NT2/D1 (cell line): ENCODE results near the gene CCR1.

Source experiments
- DNase-seq: peaks from one replicate; pipeline ENCODE4 v3.0.0-alpha.2; 2011; ENCODE audit warnings: low read depth, low spot score
- H3K27me3 ChIP-seq: 2 replicates; pipeline ENCODE4 v1.6.0; 2011; ENCODE audit warnings: mild to moderate bottlenecking; ENCODE audit not compliant: insufficient read length, insufficient read depth
- H3K36me3 ChIP-seq: 2 replicates; pipeline ENCODE4 v1.6.1; 2011; ENCODE audit warnings: mild to moderate bottlenecking, low read length, mixed read lengths; ENCODE audit not compliant: insufficient read depth, insufficient read length
- H3K4me1 ChIP-seq: 2 replicates; pipeline ENCODE4 v1.5.1; 2011; ENCODE audit not compliant: insufficient read depth, insufficient read length
- H3K4me3 ChIP-seq: 2 replicates; pipeline ENCODE4 v1.5.1; 2011; ENCODE audit warnings: low read depth; ENCODE audit not compliant: insufficient read length
- H3K9ac ChIP-seq: 2 replicates; pipeline ENCODE4 v1.6.0; 2011; ENCODE audit warnings: low read depth; ENCODE audit not compliant: insufficient read length
- H3K9me3 ChIP-seq: 2 replicates; pipeline ENCODE4 v1.5.1; 2011; ENCODE audit warnings: mild to moderate bottlenecking, low read length; ENCODE audit not compliant: insufficient read depth
- SUZ12 ChIP-seq: IDR thresholded peaks from 2 replicates; pipeline ENCODE4 v1.6.1; 2011; ENCODE audit not compliant: insufficient read length, insufficient read depth; ENCODE audit errors: extremely low read depth
- YY1 ChIP-seq: IDR thresholded peaks from 2 replicates; pipeline ENCODE4 v1.6.1; 2011; ENCODE audit not compliant: insufficient read length, insufficient read depth
- ZNF274 ChIP-seq: IDR thresholded peaks from 2 replicates; pipeline ENCODE4 v1.6.1; 2011; ENCODE audit warnings: mild to moderate bottlenecking, low read depth, low read length

Gene CCR1

DNA sequence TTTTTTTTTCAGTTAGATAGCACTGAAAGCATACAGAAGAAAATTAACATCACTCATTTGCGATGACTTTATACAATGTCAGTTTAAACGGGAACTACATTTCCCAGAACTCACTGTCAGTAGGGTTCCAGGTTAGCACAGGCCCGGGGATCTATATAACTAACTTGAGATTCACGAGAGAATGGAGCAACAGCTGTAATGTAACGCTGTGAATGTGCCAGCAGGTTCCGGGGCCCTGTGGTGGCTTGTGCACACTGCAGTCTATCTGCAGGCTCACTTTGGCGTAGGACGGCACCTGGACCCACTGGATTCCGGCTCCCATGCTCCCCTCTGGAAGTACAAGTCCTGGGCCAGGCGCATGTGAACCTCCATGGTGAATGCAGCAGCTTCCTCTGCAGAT is 19.4 kb downstream of the CCR1 start:
- Histone ChIP-seq H3K36me3 (no peaks in the 10 kb centered on the region), H3K9ac (no peak overlapping the region), H3K27me3 (no peaks in the 10 kb centered on the region), H3K4me3 (no peak overlapping the region), H3K9me3 (peaks cover 8% of the 10 kb centered on the region), H3K4me1 (no peaks in the 10 kb centered on the region)
- TF ChIP-seq SUZ12: no peak
- no peak for TF ChIP-seq ZNF274
- no peak for TF ChIP-seq YY1
- DNase-seq: no peak

DNA sequence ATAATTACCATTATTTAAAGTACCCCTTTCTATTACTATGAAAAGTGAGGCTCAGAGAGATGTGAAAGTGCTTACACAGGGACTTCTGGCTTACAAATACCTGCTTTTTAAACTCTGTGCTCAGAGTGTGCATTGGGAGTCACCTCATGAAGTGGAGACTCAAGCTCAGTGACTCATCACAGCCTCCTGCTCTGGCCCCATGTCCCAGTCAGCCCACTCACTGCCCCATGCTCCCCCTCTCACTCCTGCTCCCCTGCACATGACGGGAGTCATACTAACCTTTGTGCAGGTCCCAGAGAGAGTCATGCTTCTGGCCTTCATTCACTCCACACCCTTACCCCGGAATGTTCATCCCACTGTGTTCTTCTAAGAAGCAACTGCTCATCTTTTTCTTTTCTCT is 20.2 kb downstream of the CCR1 start:
- Histone ChIP-seq H3K36me3 (no peaks in the 10 kb centered on the region), H3K4me1 (no peaks in the 10 kb centered on the region), H3K9ac (no peak overlapping the region), H3K9me3 (peaks cover 5% of the 10 kb centered on the region; the same call in 1 of the 2 replicates), H3K27me3 (no peaks in the 10 kb centered on the region), H3K4me3 (no peak overlapping the region)
- DNase-seq: no peak
- TF ChIP-seq SUZ12 (no peak), ZNF274 (no peak)

DNA sequence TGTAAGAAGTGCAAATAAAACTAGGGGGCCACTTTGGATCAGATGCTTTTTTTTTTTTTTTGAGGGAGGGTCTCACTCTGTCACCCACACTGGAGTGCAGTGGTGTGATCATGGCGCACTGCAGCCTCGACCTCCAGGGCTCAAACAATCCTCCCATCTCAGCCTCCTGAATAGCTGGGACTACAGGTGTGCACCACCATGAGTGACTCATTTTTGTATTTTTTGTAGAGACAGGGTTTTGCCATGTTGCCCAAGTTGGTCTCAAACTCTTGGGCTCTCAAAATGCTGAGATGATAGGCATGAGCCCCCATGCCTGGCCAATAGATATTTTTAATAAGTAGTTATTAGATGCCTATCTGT is 20.8 kb downstream of the CCR1 start:
- Histone ChIP-seq H3K4me3 (no peak overlapping the region), H3K9me3 (peaks cover 6% of the 10 kb centered on the region; the same call in 1 of the 2 replicates), H3K9ac (no peak overlapping the region), H3K27me3 (no peaks in the 10 kb centered on the region), H3K4me1 (no peaks in the 10 kb centered on the region), H3K36me3 (no peaks in the 10 kb centered on the region)
- TF ChIP-seq ZNF274 (no peak), SUZ12 (no peak), YY1 (no peak)
- no peak for DNase-seq

DNA sequence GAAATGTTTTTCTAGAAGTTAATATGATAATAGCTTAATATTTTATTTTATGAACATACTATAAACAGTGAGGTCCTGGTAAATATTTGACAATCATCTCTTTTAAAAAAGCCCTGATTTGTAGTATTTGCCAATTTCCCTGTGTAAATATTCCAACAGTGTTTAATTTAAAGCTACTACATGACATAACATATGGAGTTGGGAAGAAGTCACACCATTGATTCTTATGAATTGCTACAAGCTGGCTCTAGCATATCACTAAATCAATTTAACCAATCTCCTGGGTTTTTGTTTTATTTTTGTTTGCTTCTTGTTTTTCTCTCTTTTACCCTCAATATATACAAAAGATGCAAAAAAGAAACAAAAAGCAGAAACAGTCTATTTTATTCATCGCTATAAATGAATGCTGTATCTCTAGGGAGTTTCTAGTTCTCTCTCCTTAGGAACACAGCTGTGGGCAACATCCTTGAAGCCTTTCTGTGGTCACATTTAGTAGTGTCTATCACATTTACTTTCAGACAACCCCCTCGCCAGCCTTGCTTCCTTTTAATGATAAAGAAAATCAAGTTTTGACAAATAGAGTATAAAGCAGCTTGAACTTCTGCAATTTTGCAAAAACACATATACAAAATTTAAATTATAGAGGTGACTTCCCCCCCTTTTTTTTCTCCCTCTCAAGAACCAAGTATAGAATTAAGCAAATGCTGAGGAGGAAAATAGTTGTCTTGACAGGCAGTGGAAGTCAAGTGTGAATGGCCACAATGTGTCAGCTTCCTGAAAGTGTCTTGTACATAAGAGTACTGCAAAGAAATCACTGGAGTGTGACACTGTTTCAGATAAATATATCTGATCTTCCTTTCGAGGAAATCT is 21.4 kb downstream of the CCR1 start:
- Histone ChIP-seq H3K9ac (no peak overlapping the region), H3K4me3 (no peak overlapping the region), H3K4me1 (no peaks in the 10 kb centered on the region), H3K36me3 (no peaks in the 10 kb centered on the region), H3K27me3 (no peaks in the 10 kb centered on the region), H3K9me3 (peaks cover 6% of the 10 kb centered on the region; the same call in 1 of the 2 replicates)
- no peak for DNase-seq
- no peak for TF ChIP-seq ZNF274

DNA sequence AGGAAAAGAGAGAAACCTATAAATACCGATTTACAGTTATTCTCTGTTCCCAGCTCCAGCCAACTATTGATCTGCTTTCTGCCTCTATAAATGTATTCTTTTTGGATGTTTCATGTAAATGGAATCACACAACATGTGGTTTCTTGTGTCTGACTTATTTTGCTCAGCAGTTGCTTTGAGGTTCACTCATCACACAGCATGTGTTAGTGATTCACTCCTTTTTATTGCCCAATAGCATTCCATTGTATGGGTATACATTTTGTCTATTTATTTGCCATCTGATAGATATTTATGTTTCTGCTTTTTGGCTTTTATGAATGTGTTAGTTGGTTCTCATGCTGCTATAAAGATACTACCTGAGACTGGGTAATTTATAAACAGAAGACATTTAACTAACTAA is 23.6 kb downstream of the CCR1 start:
- no peak for TF ChIP-seq ZNF274
- no peak for TF ChIP-seq YY1
- TF ChIP-seq SUZ12: no peak
- H3K9me3 ChIP-seq: peaks cover 6% of the 10 kb centered on the region; the same call in 1 of the 2 replicates
- H3K4me1 ChIP-seq: no peaks in the 10 kb centered on the region
- H3K9ac ChIP-seq: no peak overlapping the region
- no peak for DNase-seq
- no peaks in the 10 kb centered on the region for H3K36me3 ChIP-seq
- H3K4me3 ChIP-seq: no peak overlapping the region
- H3K27me3 ChIP-seq: no peaks in the 10 kb centered on the region

DNA sequence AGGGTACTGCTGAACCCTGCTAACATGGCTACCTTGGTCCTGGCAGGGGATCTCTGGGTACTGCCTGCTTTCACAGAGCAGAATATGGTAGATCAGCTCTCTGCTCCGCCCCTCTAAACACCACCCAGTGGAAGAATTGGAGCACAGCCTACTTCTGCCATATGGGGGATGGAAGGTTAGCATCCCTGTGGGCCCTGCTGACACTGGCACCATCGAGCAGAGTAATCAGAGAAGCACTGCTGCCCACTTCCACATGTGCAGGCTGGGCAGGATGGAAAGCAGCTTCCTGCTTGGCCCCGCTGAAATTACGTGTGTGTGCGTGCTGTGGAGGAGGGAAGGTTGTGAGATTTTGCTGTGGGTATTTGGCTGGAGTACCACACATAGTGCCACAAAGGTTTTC is 24.8 kb downstream of the CCR1 start:
- H3K4me1 ChIP-seq: no peaks in the 10 kb centered on the region
- no peaks in the 10 kb centered on the region for H3K27me3 ChIP-seq
- no peak for TF ChIP-seq ZNF274
- no peak for TF ChIP-seq YY1
- TF ChIP-seq SUZ12: no peak
- H3K4me3 ChIP-seq: no peak overlapping the region
- peaks cover 6% of the 10 kb centered on the region; the same call in 1 of the 2 replicates for H3K9me3 ChIP-seq
- no peaks in the 10 kb centered on the region for H3K36me3 ChIP-seq
- no peak for DNase-seq
- H3K9ac ChIP-seq: no peak overlapping the region

DNA sequence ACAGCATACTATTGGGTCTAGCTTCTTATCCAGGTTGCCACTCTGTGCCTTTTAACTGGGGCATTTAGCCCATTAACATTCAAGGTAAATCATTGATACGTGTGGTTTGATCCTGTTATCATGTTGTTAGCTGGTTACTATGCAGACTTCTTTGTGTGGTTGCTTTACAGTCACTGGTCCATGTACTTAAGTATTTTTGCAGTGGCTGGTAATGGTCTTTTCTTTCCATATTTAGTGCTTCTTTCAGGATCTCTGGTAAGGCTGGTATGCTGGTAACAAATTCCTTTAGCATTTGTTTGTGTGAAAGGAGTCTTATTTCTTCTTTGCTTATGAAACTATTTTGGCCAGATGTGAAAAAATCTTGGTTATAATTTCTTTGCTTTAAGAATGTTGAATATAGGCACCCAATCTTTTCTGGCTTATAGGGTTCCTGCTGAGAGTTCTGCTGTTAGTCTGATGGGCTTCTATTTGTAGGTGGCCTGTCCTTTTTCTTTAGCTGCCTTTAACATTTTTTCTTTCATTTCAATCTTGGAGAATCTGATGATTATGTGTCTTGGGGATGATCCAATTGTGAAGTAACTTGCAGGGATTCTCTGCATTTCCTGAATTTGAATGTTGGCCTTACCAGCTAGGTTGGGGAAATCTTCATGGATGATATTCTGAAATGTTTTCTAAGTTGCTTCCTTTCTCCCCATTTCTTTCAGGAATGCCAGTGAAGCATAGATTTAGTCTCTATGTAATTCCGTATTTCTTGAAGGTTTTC is 39.3 kb downstream of the CCR1 start:
- H3K9ac ChIP-seq: no peak overlapping the region
- no peak overlapping the region for H3K4me3 ChIP-seq
- no peak for DNase-seq
- no peak for TF ChIP-seq SUZ12
- no peak for TF ChIP-seq YY1
- no peak for TF ChIP-seq ZNF274
- peaks cover 9% of the 10 kb centered on the region; the same call in 1 of the 2 replicates for H3K9me3 ChIP-seq
- H3K27me3 ChIP-seq: no peaks in the 10 kb centered on the region
- H3K36me3 ChIP-seq: no peaks in the 10 kb centered on the region
- H3K4me1 ChIP-seq: no peaks in the 10 kb centered on the region
